Body of pancreas (tissue), 4 donors: ENCODE data around the gene PTPRQ. TPM values are rescaled to one million over a fixed set of nuclear protein-coding genes. Genes with fewer than 3 reads are reported as not detected.

Experiments
- ATAC-seq: fragments of 150-250 bp; one replicate; pipeline ENCODE4 v1.9.1; 2016
- DNase-seq, 4 donors: peaks; one replicate each; pipeline ENCODE4 v3.0.0-alpha.2; 2019
- H3K27ac ChIP-seq, 4 donors: fragments of 200-600 bp; sonication (generic); 1 replicate in 3 of 4; 2 replicates in 1 of 4; pipeline versions ENCODE4 v1.5.1 to v1.6.1; 2016 to 2019; ENCODE audit warnings: mild to moderate bottlenecking in 1 of 4, mixed read lengths in 1 of 4, moderate library complexity in 1 of 4
- H3K27me3 ChIP-seq, 2 donors: fragments of 200-600 bp; sonication (generic); one replicate each; pipeline ENCODE4 v1.6.0; 2016; ENCODE audit warnings: mild to moderate bottlenecking in 1 of 2
- H3K36me3 ChIP-seq, 2 donors: fragments of 200-600 bp; sonication (generic); replicated peaks in 1 of 2; 2 replicates each; pipeline ENCODE4 v1.5.1; 2016; ENCODE audit warnings: low read depth in 2 of 2; ENCODE audit not compliant: insufficient read depth in 1 of 2
- H3K4me1 ChIP-seq: fragments of 200-600 bp; sonication (generic); one replicate; pipeline ENCODE4 v1.6.0; 2016
- H3K4me3 ChIP-seq, 2 donors: fragments of 200-600 bp; sonication (generic); 1 replicate in 1 of 2; 2 replicates in 1 of 2; pipeline ENCODE4 v1.5.1; 2016 to 2019
- H3K9me3 ChIP-seq, 3 donors: fragments of 200-600 bp; sonication (generic); 1 replicate in 2 of 3; 2 replicates in 1 of 3; pipeline ENCODE4 v1.5.1; 2016
- CTCF ChIP-seq, 7 experiments: fragments of 450-650 bp in 4 of 7; fragments of 200-600 bp in 3 of 7; sonication (generic) in 3 of 7; IDR thresholded peaks; one replicate each; pipeline ENCODE4 v1.5.1; 2016 to 2019; ENCODE audit warnings: antibody characterized with exemption in 7 of 7
- POLR2A ChIP-seq, 3 donors: fragments of 450-650 bp; IDR thresholded peaks; one replicate each; pipeline ENCODE4 v1.6.1; 2016; ENCODE audit warnings: antibody characterized with exemption in 3 of 3, mild to moderate bottlenecking in 2 of 3
- WGBS, 2 donors: methylation state at CpG; one replicate each; pipeline ENCODE4 v1.1.5; 2017; 5-methylcytosine and 5-hydroxymethylcytosine counted together
- intact Hi-C: fragments of 100-400 bp; cut with DNase I; formaldehyde crosslinking; loops from one replicate; pipeline ENCODE4 v1.15.1; 2023
- total RNA-seq, 2 donors: library from RNA; depleted of rRNA; stranded (reverse); fragments of >200 nt; gene quantifications; one replicate each; pipeline ENCODE4 v1.1.0, GENCODE V29; 2016

The PTPRQ gene
- total RNA-seq, 2 donors from 2014 or later: 0.52 to 0.66 TPM

DNA sequence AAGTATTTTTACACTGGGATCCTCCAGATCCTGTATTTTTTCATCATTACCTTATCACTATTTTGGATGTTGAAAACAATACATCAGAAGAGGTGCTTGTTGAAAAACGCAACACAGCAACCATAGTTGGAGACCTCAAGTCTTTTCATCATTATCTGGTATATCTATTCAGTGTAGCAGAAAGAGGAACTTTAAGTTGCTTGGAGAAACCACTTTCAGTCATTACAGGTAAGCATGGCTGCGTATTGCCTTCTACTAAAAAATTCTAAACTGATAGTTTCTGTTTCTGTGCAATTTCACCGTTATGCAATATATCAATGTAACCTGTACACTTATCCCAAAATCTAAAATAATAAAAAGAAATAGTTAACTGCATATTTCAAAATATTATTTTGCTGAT, 32.2 kb upstream of the PTPRQ start:
- no peaks in the 10 kb centered on the region for H3K4me1 ChIP-seq
- no peaks in the 10 kb centered on the region for H3K27me3 ChIP-seq
- H3K9me3 ChIP-seq: no peaks in the 10 kb centered on the region
- intact Hi-C loops: loop anchor here (10.0 kb wide), 2 partner anchors 183 to 353 kb away; no protein-coding TSS in a partner anchor
- 23 to 33% methylated on average over 3 of the region's 3 CpGs for WGBS, 2 donors
- DNase-seq (no peak), ATAC-seq (no peak)
- no peak for TF ChIP-seq POLR2A (IDR thresholded peaks at IDR 0.05)
- TF ChIP-seq CTCF (IDR thresholded peaks at IDR 0.05): no peak
- no peak overlapping the region for H3K27ac ChIP-seq
- H3K4me3 ChIP-seq: no peak overlapping the region
- no peaks in the 10 kb centered on the region for H3K36me3 ChIP-seq

DNA sequence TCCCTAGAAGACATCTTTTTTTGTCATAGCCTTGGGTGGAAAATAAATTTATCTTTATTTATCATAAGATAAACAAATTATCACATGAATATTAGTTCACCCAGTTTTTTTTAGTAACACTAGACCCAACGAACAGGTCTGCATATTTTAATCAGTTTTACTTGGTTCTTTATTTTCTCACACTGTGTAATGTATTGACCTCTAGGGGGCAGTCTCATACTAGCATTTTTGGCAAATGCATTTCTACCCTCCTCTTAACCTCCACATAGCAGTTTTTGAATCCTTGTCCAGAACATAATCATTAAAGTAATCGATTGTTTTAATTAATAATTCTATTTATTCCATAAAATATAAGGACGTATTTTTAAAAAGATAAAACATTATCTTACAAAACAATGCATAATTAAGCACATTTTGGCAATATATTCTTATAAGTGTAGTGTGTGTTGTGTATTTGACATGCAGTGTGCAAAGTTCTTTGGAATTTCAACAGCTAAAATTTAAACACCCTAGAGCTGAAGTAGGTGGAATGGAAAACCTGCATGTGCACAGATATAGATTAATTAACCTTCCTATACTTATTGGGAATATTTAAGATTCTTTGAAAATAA, 31.6 kb upstream of the PTPRQ start:
- Histone ChIP-seq H3K4me3 (no peak overlapping the region), H3K36me3 (no peaks in the 10 kb centered on the region), H3K27ac (no peak overlapping the region), H3K9me3 (no peaks in the 10 kb centered on the region), H3K27me3 (no peaks in the 10 kb centered on the region), H3K4me1 (no peaks in the 10 kb centered on the region)
- TF ChIP-seq CTCF (IDR thresholded peaks at IDR 0.05) (peak; percentile 40 to 91 (median 78)), POLR2A (IDR thresholded peaks at IDR 0.05) (no peak)
- peak; percentile 80 for ATAC-seq
- peak in 1 of 4 donors; percentile 13 for DNase-seq
- 2% methylated on average over 3 of the region's 3 CpGs for WGBS, 2 donors
- intact Hi-C loops: loop anchor here (10.0 kb wide), 2 partner anchors 182 to 352 kb away; no protein-coding TSS in a partner anchor

DNA sequence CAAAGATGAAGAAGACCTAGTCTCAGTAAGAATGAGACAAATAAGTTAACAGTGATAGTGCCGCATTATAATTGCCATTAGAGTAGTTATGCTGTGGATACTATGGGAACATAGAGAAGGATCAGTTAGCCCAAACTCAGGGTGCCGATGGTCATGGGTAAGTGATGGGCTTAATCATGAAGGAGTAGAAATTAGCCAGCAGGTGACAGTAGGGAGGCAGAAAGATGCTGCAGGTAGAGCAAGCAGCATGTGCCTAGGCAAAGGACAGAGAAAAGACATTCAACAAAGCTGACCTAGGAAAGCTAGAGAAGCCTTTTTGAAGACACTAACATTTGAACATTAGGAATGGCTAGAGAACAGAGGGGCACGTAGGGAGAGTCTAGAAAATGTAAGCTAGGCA, 30.6 kb upstream of the PTPRQ start:
- no peak for TF ChIP-seq CTCF (IDR thresholded peaks at IDR 0.05)
- TF ChIP-seq POLR2A (IDR thresholded peaks at IDR 0.05): no peak
- H3K4me1 ChIP-seq: no peaks in the 10 kb centered on the region
- DNase-seq: no peak
- H3K36me3 ChIP-seq: no peaks in the 10 kb centered on the region
- intact Hi-C loops: loop anchor here (10.0 kb wide), 2 partner anchors 181 to 351 kb away; no protein-coding TSS in a partner anchor
- no peak overlapping the region for H3K27ac ChIP-seq
- H3K9me3 ChIP-seq: no peaks in the 10 kb centered on the region
- no peak overlapping the region for H3K4me3 ChIP-seq
- WGBS, 2 donors: 63 to 79% methylated on average over 3 of the region's 3 CpGs
- ATAC-seq: no peak
- H3K27me3 ChIP-seq: no peaks in the 10 kb centered on the region

DNA sequence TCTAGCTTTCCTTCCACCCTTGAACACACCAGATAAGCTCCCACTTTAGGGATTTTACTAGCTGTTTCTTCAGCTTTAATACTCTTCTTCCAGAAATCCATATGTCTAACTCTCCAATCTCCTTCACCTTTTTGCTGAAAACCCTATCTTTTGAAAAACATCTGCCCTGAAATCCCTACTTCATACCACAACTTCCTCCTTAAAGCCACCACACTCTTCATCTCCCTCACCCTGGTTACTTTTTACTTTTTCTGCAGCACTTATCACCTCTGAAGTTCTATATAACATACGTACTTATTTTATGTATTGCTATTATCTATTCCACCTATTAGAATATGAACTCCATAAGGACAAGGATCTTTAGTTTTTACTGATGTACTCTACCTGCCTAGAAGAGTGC, 28.6 kb upstream of the PTPRQ start:
- DNase-seq: no peak
- 50 to 71% methylated on average over 1 of the region's 1 CpG for WGBS, 2 donors
- no peak for ATAC-seq
- H3K27me3 ChIP-seq: no peaks in the 10 kb centered on the region
- no peaks in the 10 kb centered on the region for H3K9me3 ChIP-seq
- intact Hi-C loops: loop anchor here (10.0 kb wide), 2 partner anchors 179 to 349 kb away; no protein-coding TSS in a partner anchor
- H3K4me3 ChIP-seq: no peak overlapping the region
- no peaks in the 10 kb centered on the region for H3K36me3 ChIP-seq
- TF ChIP-seq POLR2A (IDR thresholded peaks at IDR 0.05) (no peak), CTCF (IDR thresholded peaks at IDR 0.05) (no peak)
- H3K4me1 ChIP-seq: no peaks in the 10 kb centered on the region
- no peak overlapping the region for H3K27ac ChIP-seq

- Histone ChIP-seq H3K27ac (no peak overlapping the region), H3K36me3 (no peaks in the 10 kb centered on the region), H3K27me3 (no peaks in the 10 kb centered on the region), H3K4me1 (no peaks in the 10 kb centered on the region), H3K9me3 (no peaks in the 10 kb centered on the region), H3K4me3 (no peak overlapping the region)
- TF ChIP-seq CTCF (IDR thresholded peaks at IDR 0.05) (no peak), POLR2A (IDR thresholded peaks at IDR 0.05) (no peak)
- DNase-seq: no peak
- intact Hi-C loops: loop anchor here (10.0 kb wide), 2 partner anchors 175 to 345 kb away; no protein-coding TSS in a partner anchor
- no peak for ATAC-seq
These were observed 24.4 kb upstream of the PTPRQ start for GRCh38 chr12:80419644-80420043.
